Neural progenitor cell (in vitro differentiated cells): ENCODE data around the gene SLC2A13.

Experiments used
- EZH2 ChIP-seq: fragments of 200-600 bp; sonication (generic); IDR thresholded peaks from 2 replicates; pipeline ENCODE4 v1.6.1; 2017; ENCODE audit warnings: antibody characterized with exemption, mild to moderate bottlenecking, moderate library complexity
- TF ChIP-seq, protein P1 (sequence below): fragments of 200-600 bp; sonication (generic); IDR thresholded peaks from 2 replicates; pipeline ENCODE4 v1.5.1; 2017; ENCODE audit warnings: antibody characterized with exemption, mild to moderate bottlenecking

DNA sequence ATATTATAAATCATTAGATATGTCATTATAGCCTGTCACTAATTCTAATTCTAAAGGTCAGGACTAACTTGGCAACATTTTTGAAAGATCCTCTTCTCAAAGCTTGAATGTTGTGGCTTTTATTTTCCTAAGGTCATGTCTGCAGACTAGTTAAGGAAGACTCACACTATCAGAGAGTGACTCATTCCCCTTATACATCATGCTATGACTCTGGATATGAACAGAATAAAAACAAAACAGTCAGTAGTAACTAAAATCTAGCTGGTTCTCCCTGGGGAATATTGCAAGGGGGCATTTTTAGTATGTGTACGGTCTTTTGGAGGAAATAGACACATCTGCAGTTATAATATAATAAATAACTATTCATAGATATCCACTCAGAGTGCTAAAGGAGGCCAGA, 170.6 kb downstream of the SLC2A13 start:
- TF ChIP-seq, protein P1, sequence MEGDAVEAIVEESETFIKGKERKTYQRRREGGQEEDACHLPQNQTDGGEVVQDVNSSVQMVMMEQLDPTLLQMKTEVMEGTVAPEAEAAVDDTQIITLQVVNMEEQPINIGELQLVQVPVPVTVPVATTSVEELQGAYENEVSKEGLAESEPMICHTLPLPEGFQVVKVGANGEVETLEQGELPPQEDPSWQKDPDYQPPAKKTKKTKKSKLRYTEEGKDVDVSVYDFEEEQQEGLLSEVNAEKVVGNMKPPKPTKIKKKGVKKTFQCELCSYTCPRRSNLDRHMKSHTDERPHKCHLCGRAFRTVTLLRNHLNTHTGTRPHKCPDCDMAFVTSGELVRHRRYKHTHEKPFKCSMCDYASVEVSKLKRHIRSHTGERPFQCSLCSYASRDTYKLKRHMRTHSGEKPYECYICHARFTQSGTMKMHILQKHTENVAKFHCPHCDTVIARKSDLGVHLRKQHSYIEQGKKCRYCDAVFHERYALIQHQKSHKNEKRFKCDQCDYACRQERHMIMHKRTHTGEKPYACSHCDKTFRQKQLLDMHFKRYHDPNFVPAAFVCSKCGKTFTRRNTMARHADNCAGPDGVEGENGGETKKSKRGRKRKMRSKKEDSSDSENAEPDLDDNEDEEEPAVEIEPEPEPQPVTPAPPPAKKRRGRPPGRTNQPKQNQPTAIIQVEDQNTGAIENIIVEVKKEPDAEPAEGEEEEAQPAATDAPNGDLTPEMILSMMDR = no peak
- no peak for TF ChIP-seq EZH2
